Right cardiac atrium (tissue), 5 donors: ENCODE measurements around the gene PEPD. TPM values are rescaled to one million over a fixed set of nuclear protein-coding genes. Genes with fewer than 3 reads are reported as not detected.
"Not testable (repeated sequence)": the region's sequence is repeated elsewhere in the genome, so short reads cannot be mapped to it uniquely, and the experiment has no call there.

Source experiments
- ATAC-seq, 2 donors: fragments of 200-7000 bp; cut with Tn5 transposase; one replicate each; pipeline versions ENCODE4 v1.8.0 to v1.9.1; 2020; ENCODE audit warnings: moderate library complexity in 2 of 2, mild to moderate bottlenecking in 1 of 2
- DNase-seq, 3 donors: peaks; one replicate each; pipeline ENCODE4 v3.0.0-alpha.2; 2020
- H3K27ac ChIP-seq: one replicate; pipeline ENCODE4 v1.5.1; 2013; ENCODE audit warnings: mild to moderate bottlenecking, low read length, control low read depth, moderate library complexity
- H3K27me3 ChIP-seq: one replicate; pipeline ENCODE4 v1.6.1; 2013; ENCODE audit not compliant: control insufficient read depth, insufficient read depth
- H3K4me1 ChIP-seq: one replicate; pipeline ENCODE4 v1.6.1; 2013; ENCODE audit warnings: low read length; ENCODE audit not compliant: control insufficient read depth, insufficient read depth
- H3K4me3 ChIP-seq: one replicate; pipeline ENCODE4 v1.5.1; 2013; ENCODE audit warnings: low read length, control low read depth
- H3K9me3 ChIP-seq: one replicate; pipeline ENCODE4 v1.6.1; 2013; ENCODE audit warnings: low read length; ENCODE audit not compliant: control insufficient read depth
- WGBS: extraction: QIAGEN DNeasy Blood & Tissue Kit; methylation state at CpG from one replicate; pipeline ENCODE4 v1.1.7; 2013; 5-methylcytosine and 5-hydroxymethylcytosine counted together
- intact Hi-C, 4 donors: fragments of 100-400 bp; cut with DNase I; formaldehyde crosslinking; loops; one replicate each; pipeline versions ENCODE4 v1.11.0 to v1.14.0; 2022 to 2023
- long read RNA-seq, 4 donors: library from polyadenylated mRNA; unstranded; transcript quantifications; one replicate each; pipeline ENCODE4 v2.0.0, GENCODE V29; 2020 to 2021
- polyA plus RNA-seq: library from polyadenylated mRNA; stranded (reverse); fragments of 200-250 nt; gene quantifications from one replicate; pipeline ENCODE4 v1.2.3, GENCODE V29; 2013
- total RNA-seq, 4 donors: library from RNA; stranded (reverse); fragmentation: NEBNext Ultra II Directional; extraction: Animal tissue kit (Norgen Biotek cat#: 25700); gene quantifications; one replicate each; pipeline ENCODE4 v1.2.1, GENCODE V29; 2021
- donor health status: healthy with polysubstance abuse.
- donor health status: DM: no; HTN: yes; CAD: no.
- donor health status: DM: no; HTN: no; CAD: no.
- donor health status: DM: no; HTN: yes; CAD: no; lungs with severe emphysema.
- donor health status: DM: yes; HTN: yes; CAD: no.

Gene PEPD
- 10 to 100 TPM; 27.7 to 37.5 (median 34.9) TPM for total RNA-seq
- polyA plus RNA-seq: 30.1 TPM
- long read RNA-seq, donor 1, transcript PEPD-201 (15 exons, 1,910 nt): major isoform, 111 of 133 reads
- long read RNA-seq, donor 1, partial matches to known transcripts: 10 of 133 reads
- long read RNA-seq, donor 1, other reads (novel, unspliced or antisense): 10 of 133 reads
- long read RNA-seq, donor 2, transcript PEPD-201 (15 exons, 1,910 nt): major isoform, 58 of 67 reads
- long read RNA-seq, donor 2, partial matches to known transcripts: 3 of 67 reads
- long read RNA-seq, donor 2, other reads (novel, unspliced or antisense): 4 of 67 reads
- long read RNA-seq, donor 3, transcript PEPD-201 (15 exons, 1,910 nt): major isoform, 199 of 231 reads
- long read RNA-seq, donor 3, partial matches to known transcripts: 10 of 231 reads
- long read RNA-seq, donor 3, other reads (novel, unspliced or antisense): 15 of 231 reads
- long read RNA-seq, donor 4, transcript PEPD-201 (15 exons, 1,910 nt): major isoform, 45 of 48 reads
- long read RNA-seq, donor 4, partial matches to known transcripts: 2 of 48 reads
- long read RNA-seq, donor 4, other reads (novel, unspliced or antisense): 1 of 48 reads

- H3K27me3 ChIP-seq: no peaks in the 10 kb centered on the region
- ATAC-seq (peak; percentile 99), DNase-seq (peak; percentile 91 to 96 (median 96))
- no peaks in the 10 kb centered on the region for H3K9me3 ChIP-seq
- 3% methylated on average over 69 of the region's 69 CpGs for WGBS
- intact Hi-C loops: no loop called here
- no peak within 1 kb of the TSS for H3K27ac ChIP-seq
- H3K4me1 ChIP-seq: no peaks in the 10 kb centered on the region
- peak within 1 kb of the TSS; percentile 68 for H3K4me3 ChIP-seq
Observed at GRCh38 chr19:33521480-33522370, at the start of gene PEPD. Gene PEPD (minus strand): TSS chr19:33521791. CDS start chr19:33521760, 31 bp downstream.

- ATAC-seq: no peak
- H3K27me3 ChIP-seq: peaks cover 3% of the 10 kb centered on the region
- 37% methylated on average over 5 of the region's 5 CpGs for WGBS
Observed at GRCh38 chr19:33569821-33570220, 48.2 kb upstream of the PEPD start.

GRCh38 chr19:33568706-33569105, 47.1 kb upstream of the PEPD start:
- ATAC-seq: no peak
- H3K27ac ChIP-seq: no peak overlapping the region
- no peaks in the 10 kb centered on the region for H3K4me1 ChIP-seq
- no peaks in the 10 kb centered on the region for H3K27me3 ChIP-seq
- intact Hi-C loops: no loop called here
- no peak for DNase-seq
- H3K4me3 ChIP-seq: no peak overlapping the region
- H3K9me3 ChIP-seq: no peaks in the 10 kb centered on the region
- WGBS: 82% methylated on average over 2 of the region's 2 CpGs

More at GRCh38 chr19:33569821-33570220, 48.2 kb upstream of the PEPD start:
- intact Hi-C loops: no loop called here
- no peak for DNase-seq
- Histone ChIP-seq H3K27ac (no peak overlapping the region), H3K4me3 (no peak overlapping the region), H3K4me1 (no peaks in the 10 kb centered on the region), H3K9me3 (peaks cover 2% of the 10 kb centered on the region)

- DNase-seq (no peak), ATAC-seq (no peak)
- Histone ChIP-seq H3K4me3 (no peak overlapping the region), H3K9me3 (no peaks in the 10 kb centered on the region), H3K4me1 (no peaks in the 10 kb centered on the region), H3K27me3 (no peaks in the 10 kb centered on the region), H3K27ac (no peak overlapping the region)
- intact Hi-C loops: no loop called here
- WGBS: 73% methylated on average over 6 of the region's 6 CpGs
Observed at GRCh38 chr19:33564836-33565338, 43.3 kb upstream of the PEPD start.

GRCh38 chr19:33562636-33563035, 41.0 kb upstream of the PEPD start:
- no peak overlapping the region for H3K27ac ChIP-seq
- 68% methylated on average over 7 of the region's 7 CpGs for WGBS
- H3K4me3 ChIP-seq: no peak overlapping the region
- H3K4me1 ChIP-seq: no peaks in the 10 kb centered on the region
- H3K27me3 ChIP-seq: no peaks in the 10 kb centered on the region
- DNase-seq (no peak), ATAC-seq (no peak)
- intact Hi-C loops: no loop called here
- H3K9me3 ChIP-seq: no peaks in the 10 kb centered on the region

- ATAC-seq, intact Hi-C loops, H3K4me1 ChIP-seq, H3K27me3 ChIP-seq, H3K4me3 ChIP-seq, DNase-seq, H3K27ac ChIP-seq, H3K9me3 ChIP-seq: not testable (repeated sequence)
- WGBS: 81% methylated on average over 5 of the region's 5 CpGs
Observed at GRCh38 chr19:33561666-33562065, 40.1 kb upstream of the PEPD start.

GRCh38 chr19:33561261-33561660, 39.7 kb upstream of the PEPD start:
- no peak overlapping the region for H3K4me3 ChIP-seq
- H3K9me3 ChIP-seq: no peaks in the 10 kb centered on the region
- 84% methylated on average over 6 of the region's 6 CpGs for WGBS
- DNase-seq (no peak), ATAC-seq (no peak)
- no peaks in the 10 kb centered on the region for H3K4me1 ChIP-seq
- no peak overlapping the region for H3K27ac ChIP-seq
- H3K27me3 ChIP-seq: no peaks in the 10 kb centered on the region
- intact Hi-C loops: no loop called here

- no peaks in the 10 kb centered on the region for H3K27me3 ChIP-seq
- intact Hi-C loops: no loop called here
- DNase-seq (no peak), ATAC-seq (no peak)
- H3K9me3 ChIP-seq: no peaks in the 10 kb centered on the region
- no peaks in the 10 kb centered on the region for H3K4me1 ChIP-seq
- H3K4me3 ChIP-seq: no peak overlapping the region
- H3K27ac ChIP-seq: no peak overlapping the region
- WGBS: 79% methylated on average over 8 of the region's 8 CpGs
Observed at GRCh38 chr19:33559996-33560395, 38.4 kb upstream of the PEPD start.

- 55% methylated on average over 9 of the region's 9 CpGs for WGBS
- ATAC-seq: no peak
- Histone ChIP-seq H3K4me3 (no peak overlapping the region), H3K27ac (no peak overlapping the region), H3K4me1 (no peaks in the 10 kb centered on the region), H3K9me3 (no peaks in the 10 kb centered on the region), H3K27me3 (no peaks in the 10 kb centered on the region)
- intact Hi-C loops: no loop called here
- DNase-seq: no peak
Observed at GRCh38 chr19:33558856-33559255, 37.3 kb upstream of the PEPD start.

- no peak overlapping the region for H3K4me3 ChIP-seq
- no peak overlapping the region for H3K27ac ChIP-seq
- WGBS: 60% methylated on average over 8 of the region's 8 CpGs
- intact Hi-C loops: no loop called here
- DNase-seq (no peak), ATAC-seq (no peak)
- no peaks in the 10 kb centered on the region for H3K9me3 ChIP-seq
- H3K4me1 ChIP-seq: no peaks in the 10 kb centered on the region
- H3K27me3 ChIP-seq: no peaks in the 10 kb centered on the region
Observed at GRCh38 chr19:33558151-33558550, 36.6 kb upstream of the PEPD start.

GRCh38 chr19:33557720-33558119, 36.1 kb upstream of the PEPD start:
- Histone ChIP-seq H3K4me3 (no peak overlapping the region), H3K9me3 (no peaks in the 10 kb centered on the region), H3K4me1 (no peaks in the 10 kb centered on the region), H3K27me3 (no peaks in the 10 kb centered on the region), H3K27ac (no peak overlapping the region)
- no peak for DNase-seq
- intact Hi-C loops: no loop called here
- 79% methylated on average over 13 of the region's 13 CpGs for WGBS
- no peak for ATAC-seq
